ENCODE data around the gene GTPBP8.

DNA sequence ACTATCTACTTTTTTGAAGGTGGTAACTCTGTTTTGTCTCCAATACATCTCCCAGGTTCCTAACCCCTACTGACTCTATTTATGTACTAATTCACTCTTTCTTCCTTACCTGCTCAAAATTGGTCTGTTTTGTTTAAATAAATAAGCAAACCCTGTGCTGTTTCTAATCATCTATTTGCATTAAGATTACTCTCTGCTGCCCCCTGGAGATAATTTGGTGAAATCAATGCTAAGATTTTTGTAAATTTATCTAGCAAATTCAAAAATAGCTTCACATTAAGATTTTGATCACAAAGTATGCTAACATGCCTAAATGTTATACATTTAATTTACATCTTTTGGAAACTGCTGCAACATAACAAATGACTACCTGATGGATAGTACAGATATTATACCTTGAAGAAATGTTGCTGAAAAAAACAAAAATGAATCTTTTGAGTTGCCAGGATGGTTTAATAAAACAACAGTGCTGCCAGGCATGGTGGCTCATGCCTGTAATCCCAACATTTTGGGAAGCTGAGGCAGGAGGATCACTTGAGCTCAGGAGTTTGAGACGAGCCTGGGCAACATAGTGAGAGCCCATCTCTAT lies 11.4 kb upstream of the GTPBP8 start:
- no peak for TF ChIP-seq POLR2AphosphoS5 (IDR thresholded peaks at IDR 0.05)
- TF ChIP-seq, protein P1, sequence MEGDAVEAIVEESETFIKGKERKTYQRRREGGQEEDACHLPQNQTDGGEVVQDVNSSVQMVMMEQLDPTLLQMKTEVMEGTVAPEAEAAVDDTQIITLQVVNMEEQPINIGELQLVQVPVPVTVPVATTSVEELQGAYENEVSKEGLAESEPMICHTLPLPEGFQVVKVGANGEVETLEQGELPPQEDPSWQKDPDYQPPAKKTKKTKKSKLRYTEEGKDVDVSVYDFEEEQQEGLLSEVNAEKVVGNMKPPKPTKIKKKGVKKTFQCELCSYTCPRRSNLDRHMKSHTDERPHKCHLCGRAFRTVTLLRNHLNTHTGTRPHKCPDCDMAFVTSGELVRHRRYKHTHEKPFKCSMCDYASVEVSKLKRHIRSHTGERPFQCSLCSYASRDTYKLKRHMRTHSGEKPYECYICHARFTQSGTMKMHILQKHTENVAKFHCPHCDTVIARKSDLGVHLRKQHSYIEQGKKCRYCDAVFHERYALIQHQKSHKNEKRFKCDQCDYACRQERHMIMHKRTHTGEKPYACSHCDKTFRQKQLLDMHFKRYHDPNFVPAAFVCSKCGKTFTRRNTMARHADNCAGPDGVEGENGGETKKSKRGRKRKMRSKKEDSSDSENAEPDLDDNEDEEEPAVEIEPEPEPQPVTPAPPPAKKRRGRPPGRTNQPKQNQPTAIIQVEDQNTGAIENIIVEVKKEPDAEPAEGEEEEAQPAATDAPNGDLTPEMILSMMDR (IDR thresholded peaks at IDR 0.05) = peak; percentile 53 to 69 (median 66)
- TF ChIP-seq EP300 (IDR thresholded peaks at IDR 0.05) = no peak
- no peak for TF ChIP-seq POLR2A (IDR thresholded peaks at IDR 0.05)
